Mesenchymal stem cell (in vitro differentiated cells and primary cell): ENCODE data around the gene TCP11L2.

Source experiments
- DNase-seq: peaks from one replicate; pipeline ENCODE4 v3.0.0-alpha.2; 2013
- H2AFZ ChIP-seq: one replicate; pipeline ENCODE4 v1.6.1; 2013; ENCODE audit warnings: low read depth, mild to moderate bottlenecking, control low read depth, inconsistent platforms, low read length, moderate library complexity
- H2AK5ac ChIP-seq: 2 replicates; pipeline ENCODE4 v1.6.1; 2013; ENCODE audit warnings: low read length, moderate library complexity, mild to moderate bottlenecking, inconsistent platforms; ENCODE audit not compliant: severe bottlenecking
- H2BK120ac ChIP-seq: one replicate; pipeline ENCODE4 v1.6.1; 2013; ENCODE audit warnings: low read depth, mild to moderate bottlenecking, inconsistent platforms, low read length, moderate library complexity
- H2BK12ac ChIP-seq, 2 experiments: one replicate each; pipeline ENCODE4 v1.6.1; 2013; ENCODE audit warnings: inconsistent platforms in 2 of 2, low read length in 2 of 2, mild to moderate bottlenecking in 2 of 2, moderate library complexity in 2 of 2, control low read depth in 1 of 2
- H2BK15ac ChIP-seq: one replicate; pipeline ENCODE4 v1.6.1; 2013; ENCODE audit warnings: mild to moderate bottlenecking, low read depth, inconsistent platforms; ENCODE audit not compliant: poor library complexity, severe bottlenecking
- H2BK5ac ChIP-seq: 2 replicates; pipeline ENCODE4 v1.6.1; 2013; ENCODE audit warnings: low read depth, mild to moderate bottlenecking, low read length, control low read depth, inconsistent platforms; ENCODE audit not compliant: poor library complexity, severe bottlenecking
- H3K14ac ChIP-seq, 2 experiments: one replicate each; pipeline ENCODE4 v1.6.1; 2013; ENCODE audit warnings: inconsistent platforms in 2 of 2, low read length in 2 of 2, control low read depth in 1 of 2, mild to moderate bottlenecking in 1 of 2, moderate library complexity in 1 of 2
- H3K18ac ChIP-seq, 2 experiments: one replicate each; pipeline ENCODE4 v1.6.1; 2013; ENCODE audit warnings: inconsistent platforms in 2 of 2, low read length in 2 of 2, control low read depth in 1 of 2, low read depth in 1 of 2, mild to moderate bottlenecking in 1 of 2
- H3K23ac ChIP-seq, 2 experiments: one replicate each; pipeline ENCODE4 v1.6.1; 2013; ENCODE audit warnings: inconsistent platforms in 2 of 2, low read length in 2 of 2, mild to moderate bottlenecking in 2 of 2, moderate library complexity in 2 of 2, control low read depth in 1 of 2
- H3K27ac ChIP-seq: 2 replicates; pipeline ENCODE4 v1.5.1; 2013; ENCODE audit warnings: mild to moderate bottlenecking, moderate library complexity, low read length, control low read depth, inconsistent platforms; ENCODE audit not compliant: poor library complexity, severe bottlenecking
- H3K27me3 ChIP-seq, 2 experiments: 2 replicates each; pipeline versions ENCODE4 v1.6.1 to v1.7.0; 2013; ENCODE audit warnings: low read length in 2 of 2, mild to moderate bottlenecking in 2 of 2, moderate library complexity in 2 of 2, control low read depth in 1 of 2, inconsistent platforms in 1 of 2; ENCODE audit not compliant: control insufficient read depth in 1 of 2, insufficient read depth in 1 of 2
- H3K36me3 ChIP-seq, 2 experiments: 2 replicates each; pipeline versions ENCODE4 v1.6.1 to v1.7.0; 2013; ENCODE audit warnings: low read length in 2 of 2, control low read depth in 1 of 2, inconsistent platforms in 1 of 2, low read depth in 1 of 2, mild to moderate bottlenecking in 1 of 2; ENCODE audit not compliant: insufficient read depth in 2 of 2, control insufficient read depth in 1 of 2
- H3K4ac ChIP-seq, 2 experiments: one replicate each; pipeline ENCODE4 v1.6.1; 2013; ENCODE audit warnings: inconsistent platforms in 2 of 2, low read length in 2 of 2, mild to moderate bottlenecking in 2 of 2, moderate library complexity in 2 of 2, control low read depth in 1 of 2, low read depth in 1 of 2
- H3K4me1 ChIP-seq: 2 replicates; pipeline ENCODE4 v1.6.1; 2013; ENCODE audit warnings: low read depth, low read length, control low read depth; ENCODE audit not compliant: control insufficient read depth, insufficient read depth
- H3K4me2 ChIP-seq: 2 replicates; pipeline ENCODE4 v1.6.1; 2013; ENCODE audit warnings: low read length, mild to moderate bottlenecking, inconsistent platforms; ENCODE audit not compliant: poor library complexity, severe bottlenecking
- H3K4me3 ChIP-seq, 2 experiments: 2 replicates each; pipeline versions ENCODE4 v1.5.1 to v1.7.0; 2013; ENCODE audit warnings: low read length in 2 of 2, mild to moderate bottlenecking in 2 of 2, control low read depth in 1 of 2, low read depth in 1 of 2; ENCODE audit not compliant: insufficient read depth in 1 of 2
- H3K79me1 ChIP-seq: replicated peaks from 2 replicates; pipeline ENCODE4 v1.6.1; 2013; ENCODE audit warnings: mild to moderate bottlenecking, control low read depth, low read length, inconsistent platforms; ENCODE audit not compliant: poor library complexity, severe bottlenecking
- H3K9ac ChIP-seq: 2 replicates; pipeline ENCODE4 v1.7.0; 2013; ENCODE audit warnings: mild to moderate bottlenecking, low read length, moderate library complexity
- H3K9me3 ChIP-seq: 2 replicates; pipeline ENCODE4 v1.7.0; 2013; ENCODE audit warnings: mild to moderate bottlenecking, low read length; ENCODE audit not compliant: control insufficient read depth
- H4K8ac ChIP-seq: one replicate; pipeline ENCODE4 v1.6.1; 2013; ENCODE audit warnings: inconsistent platforms, mild to moderate bottlenecking, low read length, moderate library complexity
- H4K91ac ChIP-seq: one replicate; pipeline ENCODE4 v1.6.1; 2013; ENCODE audit warnings: mild to moderate bottlenecking, low read length, inconsistent platforms
- WGBS: methylation state at CpG from one replicate; pipeline ENCODE4 v1.1.7; 2013; ENCODE audit warnings: mixed read lengths; 5-methylcytosine and 5-hydroxymethylcytosine counted together

TCP11L2 gene

GRCh38 chr12:106386813-106387535 lies 84.4 kb downstream of the TCP11L2 start:
- Histone ChIP-seq H3K27ac (no peak overlapping the region), H3K4me2 (no peak overlapping the region), H3K27me3 (no peaks in the 10 kb centered on the region), H4K91ac (no peak overlapping the region), H3K36me3 (peaks cover 3 to 43% of the 10 kb centered on the region in 2 experiments), H3K14ac (no peak overlapping the region), H3K9ac (no peak overlapping the region), H3K9me3 (peaks cover 7% of the 10 kb centered on the region), H2BK15ac (no peak overlapping the region), H3K4me1 (peaks cover 1% of the 10 kb centered on the region), H2BK5ac (no peak overlapping the region), H3K4me3 (no peak overlapping the region), H3K23ac (no peak overlapping the region), H3K18ac (no peak overlapping the region), H2AFZ (no peak overlapping the region), H2AK5ac (no peak overlapping the region), H3K4ac (no peak overlapping the region), H4K8ac (no peak overlapping the region), H2BK12ac (no peak overlapping the region), H3K79me1 (no peaks in the 10 kb centered on the region), H2BK120ac (no peak overlapping the region)
- peak; percentile 41 for DNase-seq
- WGBS, result 93% methylated on average over 2 of the region's 5 CpGs

- WGBS, result 92% methylated on average over 1 of the region's 1 CpG
- Histone ChIP-seq H3K4ac (no peak overlapping the region), H2AK5ac (no peak overlapping the region)
Measured at GRCh38 chr12:106387848-106388377, 85.4 kb downstream of the TCP11L2 start.

GRCh38 chr12:106389151-106389550 lies 86.6 kb downstream of the TCP11L2 start:
- H3K36me3 ChIP-seq, result peaks cover 9 to 40% of the 10 kb centered on the region in 2 experiments
- H3K27me3 ChIP-seq, result no peaks in the 10 kb centered on the region
- H3K4me1 ChIP-seq, result peaks cover 1% of the 10 kb centered on the region
- no peak for DNase-seq
- H4K91ac ChIP-seq, result no peak overlapping the region
- no peak overlapping the region for H3K27ac ChIP-seq
- no peak overlapping the region for H3K4me2 ChIP-seq
- no peak overlapping the region for H3K14ac ChIP-seq
- H4K8ac ChIP-seq, result no peak overlapping the region
- H3K9me3 ChIP-seq, result no peaks in the 10 kb centered on the region
- no peak overlapping the region for H2AK5ac ChIP-seq
- H2BK15ac ChIP-seq, result no peak overlapping the region
- no peak overlapping the region for H2BK12ac ChIP-seq
- H3K18ac ChIP-seq, result no peak overlapping the region
- 94% methylated on average over 4 of the region's 4 CpGs for WGBS
- H3K23ac ChIP-seq, result no peak overlapping the region
- no peak overlapping the region for H3K4me3 ChIP-seq
- H3K9ac ChIP-seq, result no peak overlapping the region
- H3K79me1 ChIP-seq, result peaks cover 2% of the 10 kb centered on the region
- no peak overlapping the region for H3K4ac ChIP-seq
- no peak overlapping the region for H2BK120ac ChIP-seq
- no peak overlapping the region for H2BK5ac ChIP-seq
- H2AFZ ChIP-seq, result no peak overlapping the region

More at GRCh38 chr12:106387848-106388377, 85.4 kb downstream of the TCP11L2 start:
- H3K27me3 ChIP-seq, result no peaks in the 10 kb centered on the region
- no peak overlapping the region for H3K14ac ChIP-seq
- no peak overlapping the region for H2AFZ ChIP-seq
- H3K4me3 ChIP-seq, result no peak overlapping the region
- DNase-seq, result no peak
- peaks cover 5 to 36% of the 10 kb centered on the region in 2 experiments for H3K36me3 ChIP-seq
- no peak overlapping the region for H2BK12ac ChIP-seq
- no peak overlapping the region for H2BK120ac ChIP-seq
- no peak overlapping the region for H3K9ac ChIP-seq
- no peak overlapping the region for H4K91ac ChIP-seq
- no peak overlapping the region for H2BK15ac ChIP-seq
- H3K9me3 ChIP-seq, result no peaks in the 10 kb centered on the region
- H3K18ac ChIP-seq, result no peak overlapping the region
- H2BK5ac ChIP-seq, result no peak overlapping the region
- H3K4me1 ChIP-seq, result peaks cover 1% of the 10 kb centered on the region
- no peak overlapping the region for H3K23ac ChIP-seq
- H3K27ac ChIP-seq, result no peak overlapping the region
- no peak overlapping the region for H4K8ac ChIP-seq
- peaks cover 1% of the 10 kb centered on the region for H3K79me1 ChIP-seq
- H3K4me2 ChIP-seq, result no peak overlapping the region

GRCh38 chr12:106392759-106393158 lies 90.2 kb downstream of the TCP11L2 start:
- Histone ChIP-seq H3K4me2 (no peak overlapping the region), H2BK120ac (no peak overlapping the region), H3K36me3 (peaks cover 12 to 56% of the 10 kb centered on the region in 2 experiments), H3K27me3 (no peaks in the 10 kb centered on the region), H3K4me1 (no peaks in the 10 kb centered on the region), H3K27ac (no peak overlapping the region), H2BK15ac (no peak overlapping the region), H3K23ac (no peak overlapping the region), H2AK5ac (no peak overlapping the region), H2BK5ac (no peak overlapping the region), H3K14ac (no peak overlapping the region), H4K8ac (no peak overlapping the region), H4K91ac (no peak overlapping the region), H3K9me3 (no peaks in the 10 kb centered on the region), H3K4me3 (no peak overlapping the region), H3K9ac (no peak overlapping the region), H2BK12ac (no peak overlapping the region), H3K79me1 (peaks cover 2% of the 10 kb centered on the region), H3K18ac (no peak overlapping the region), H2AFZ (no peak overlapping the region), H3K4ac (no peak overlapping the region)
- no peak for DNase-seq
- WGBS, result 95% methylated on average over 1 of the region's 1 CpG
